Heart left ventricle (tissue), 16 donors: ENCODE results near the gene INPP5D. TPM values are rescaled to one million over a fixed set of nuclear protein-coding genes. Genes with fewer than 3 reads are reported as not detected.

Source experiments
- ATAC-seq, 4 donors: fragments of 200-7000 bp; cut with Tn5 transposase; one replicate each; pipeline ENCODE4 v1.9.1; 2020 to 2022; ENCODE audit warnings: moderate library complexity in 4 of 4, mild to moderate bottlenecking in 3 of 4, moderate number of reproducible peaks in 1 of 4
- DNase-seq, 5 donors: peaks; one replicate each; pipeline ENCODE4 v3.0.0-alpha.2; 2020
- H3K27ac ChIP-seq, 12 donors: fragments of 200-600 bp; sonication (generic) in 4 of 12; one replicate each; pipeline versions ENCODE4 v1.5.0 to v1.8.0; 2016 to 2022; ENCODE audit warnings: mild to moderate bottlenecking in 2 of 12
- H3K27me3 ChIP-seq, 9 donors: fragments of 200-600 bp; sonication (generic) in 2 of 9; one replicate each; pipeline versions ENCODE4 v1.5.1 to v1.8.0; 2016 to 2022; ENCODE audit warnings: mild to moderate bottlenecking in 3 of 9
- H3K36me3 ChIP-seq, 9 donors: fragments of 200-600 bp; sonication (generic) in 2 of 9; one replicate each; pipeline versions ENCODE4 v1.5.0 to v1.8.0; 2018 to 2022; ENCODE audit warnings: mild to moderate bottlenecking in 2 of 9
- H3K4me1 ChIP-seq, 12 donors: fragments of 200-600 bp; sonication (generic) in 4 of 12; one replicate each; pipeline versions ENCODE4 v1.5.0 to v1.8.0; 2016 to 2022; ENCODE audit warnings: mild to moderate bottlenecking in 3 of 12
- H3K4me3 ChIP-seq, 12 donors: fragments of 200-600 bp; sonication (generic) in 4 of 12; one replicate each; pipeline versions ENCODE4 v1.5.0 to v1.8.0; 2017 to 2022; ENCODE audit warnings: mild to moderate bottlenecking in 9 of 12, moderate library complexity in 4 of 12
- H3K9me3 ChIP-seq, 12 donors: fragments of 200-600 bp; sonication (generic) in 4 of 12; one replicate each; pipeline versions ENCODE4 v1.5.0 to v1.8.0; 2016 to 2022; ENCODE audit warnings: mild to moderate bottlenecking in 1 of 12
- CTCF ChIP-seq, 12 donors: fragments of 200-600 bp; sonication (generic) in 4 of 12; IDR thresholded peaks; one replicate each; pipeline versions ENCODE4 v1.5.0 to v1.8.0; 2018 to 2022; ENCODE audit warnings: antibody characterized with exemption in 12 of 12, mild to moderate bottlenecking in 5 of 12
- POLR2A ChIP-seq, 2 donors: fragments of 450-650 bp; IDR thresholded peaks; one replicate each; pipeline ENCODE4 v1.6.1; 2017; ENCODE audit warnings: antibody characterized with exemption in 2 of 2, mild to moderate bottlenecking in 2 of 2, moderate library complexity in 2 of 2
- WGBS, 4 donors: extraction: QIAGEN DNeasy Blood & Tissue Kit in 2 of 4; methylation state at CpG; one replicate each; pipeline versions ENCODE4 v1.1.5 to v1.1.7; 2013 to 2018; 5-methylcytosine and 5-hydroxymethylcytosine counted together
- intact Hi-C, 10 donors: fragments of 100-400 bp; cut with DNase I; formaldehyde crosslinking; loops; one replicate each; pipeline versions ENCODE4 v1.11.1 to v1.14.2; 2022
- polyA plus RNA-seq, 2 donors: library from polyadenylated mRNA; stranded (reverse); fragments of 200-250 nt; gene quantifications; one replicate each; pipeline ENCODE4 v1.2.3, GENCODE V29; 2013
- total RNA-seq, 9 donors: library from RNA; depleted of rRNA in 2 of 9; stranded (reverse); fragments of >200 nt in 2 of 9; fragmentation: NEBNext Ultra II Directional in 3 of 9; extraction: Animal tissue kit (Norgen Biotek cat#: 25700) in 3 of 9; gene quantifications; one replicate each; pipeline versions ENCODE4 v1.1.0 to v1.2.4, GENCODE V29; 2016 to 2023
- donor health status: ischemic (EF 13 %, LVEDD 7.1; RV severe dilation, severe dysfunction).
- donor health status: healthy with polysubstance abuse.
- donor health status: DM: no; HTN: yes; CAD: no.
- donor health status: DM: no; HTN: no; CAD: no.
- donor health status: ischemic (EF 25% LVEDD 6.9; RV normal size, moderate dysfunction).
- donor health status: ischemic (EF 25% LVEDD 5.7; RV mildly dilated, moderate dysfunction).
- donor health status: healthy.
- donor health status: DM: yes; HTN: yes; CAD: no.
- donor health status: ischemic (EF 35%, LVEDD 5.7; RV mildly dilated, moderate dysfunction).
- donor health status: nonischemic (EF 11% LVEDD 7.7; RV severe dilation, severe dysfunction).
- donor health status: DM: yes; HTN: yes; CAD: no.
- donor health status: PGD.
- donor health status: ischemic (EF 29% LVEDD 5.4; RV normal size, mild dysfunction).
- donor health status: nonischemic (EF 23%, LVEDD 6.1; RV moderate dilation, normal function).

The INPP5D gene
- total and polyA plus RNA-seq, 11 donors = 2.8 to 29.1 (median 4.9) TPM

- no peak for TF ChIP-seq CTCF (IDR thresholded peaks at IDR 0.05)
- TF ChIP-seq POLR2A (IDR thresholded peaks at IDR 0.05) = no peak
Measured at GRCh38 chr2:233201258-233202013, 141.3 kb downstream of the INPP5D start.

GRCh38 chr2:233202531-233202944 lies 142.4 kb downstream of the INPP5D start:
- Histone ChIP-seq H3K4me3 (no peak overlapping the region), H3K4me1 (peaks cover 0 to 35% (median 0%) of the 10 kb centered on the region in 12 donors), H3K27ac (peak overlapping the region in 1 of 12 donors; percentile 55), H3K36me3 (peaks cover 0 to 67% (median 6%) of the 10 kb centered on the region in 9 donors), H3K9me3 (peaks cover 0 to 17% (median 2%) of the 10 kb centered on the region in 12 donors), H3K27me3 (no peaks in the 10 kb centered on the region)
- intact Hi-C loops = no loop called here
- DNase-seq (no peak), ATAC-seq (peak in 3 of 4 donors; percentile 22 to 41 (median 36))
- 62 to 72% (median 69%) methylated on average over 4 to 5 of the region's 5 CpGs for WGBS, 4 donors
- no peak for TF ChIP-seq CTCF (IDR thresholded peaks at IDR 0.05)
- TF ChIP-seq POLR2A (IDR thresholded peaks at IDR 0.05) = no peak

More at GRCh38 chr2:233201258-233202013, 141.3 kb downstream of the INPP5D start:
- peaks cover 0 to 67% (median 9%) of the 10 kb centered on the region in 9 donors for H3K36me3 ChIP-seq
- intact Hi-C loops = no loop called here
- H3K27me3 ChIP-seq = no peaks in the 10 kb centered on the region
- no peak overlapping the region for H3K4me3 ChIP-seq
- peaks cover 0 to 30% (median 0%) of the 10 kb centered on the region in 12 donors for H3K4me1 ChIP-seq
- ATAC-seq (no peak), DNase-seq (no peak)
- 89 to 92% (median 90%) methylated on average over 15 of the region's 15 CpGs for WGBS, 4 donors
- no peak overlapping the region for H3K27ac ChIP-seq
- H3K9me3 ChIP-seq = peaks cover 0 to 17% (median 2%) of the 10 kb centered on the region in 12 donors

- H3K27ac ChIP-seq = peak overlapping the region in 1 of 12 donors; percentile 55
- peaks cover 0 to 64% (median 3%) of the 10 kb centered on the region in 9 donors for H3K36me3 ChIP-seq
- no peak for DNase-seq
- 89 to 97% (median 96%) methylated on average over 5 of the region's 5 CpGs for WGBS, 4 donors
- no peak overlapping the region for H3K4me3 ChIP-seq
- peaks cover 0 to 17% (median 2%) of the 10 kb centered on the region in 12 donors for H3K9me3 ChIP-seq
- H3K27me3 ChIP-seq = no peaks in the 10 kb centered on the region
- H3K4me1 ChIP-seq = peaks cover 0 to 40% (median 0%) of the 10 kb centered on the region in 12 donors
- TF ChIP-seq CTCF (IDR thresholded peaks at IDR 0.05) = no peak
- no peak for TF ChIP-seq POLR2A (IDR thresholded peaks at IDR 0.05)
- ATAC-seq = no peak
- intact Hi-C loops = no loop called here
Measured at GRCh38 chr2:233203060-233203459, 142.9 kb downstream of the INPP5D start.

GRCh38 chr2:233204286-233204936 lies 144.3 kb downstream of the INPP5D start:
- ATAC-seq = no peak
- no peaks in the 10 kb centered on the region for H3K27me3 ChIP-seq
- no peak for DNase-seq
- H3K27ac ChIP-seq = no peak overlapping the region
- peaks cover 0 to 17% (median 2%) of the 10 kb centered on the region in 12 donors for H3K9me3 ChIP-seq
- H3K36me3 ChIP-seq = peaks cover 0 to 58% (median 0%) of the 10 kb centered on the region in 9 donors
- 83 to 92% (median 90%) methylated on average over 23 to 50 of the region's 50 CpGs for WGBS, 4 donors
- peaks cover 0 to 49% (median 4%) of the 10 kb centered on the region in 12 donors for H3K4me1 ChIP-seq
- TF ChIP-seq CTCF (IDR thresholded peaks at IDR 0.05) (no peak), POLR2A (IDR thresholded peaks at IDR 0.05) (no peak)
- intact Hi-C loops = no loop called here
- no peak overlapping the region for H3K4me3 ChIP-seq
